GM23338 (cell line): ENCODE data around the gene CTDSPL.

Source experiments
- CREB1 ChIP-seq: fragments of 250-450 bp; sonication (Bioruptor Pico); IDR thresholded peaks from 2 replicates; pipeline ENCODE4 v1.5.0; 2020; ENCODE audit warnings: low read depth, mild to moderate bottlenecking, moderate library complexity
- POLR2AphosphoS5 ChIP-seq: IDR thresholded peaks from 2 replicates; pipeline ENCODE4 v1.6.1; 2016; ENCODE audit warnings: antibody characterized with exemption, low read depth
- REST ChIP-seq: IDR thresholded peaks from one replicate; pipeline ENCODE4 v1.6.1; 2018; ENCODE audit warnings: antibody characterized with exemption; ENCODE audit not compliant: unreplicated experiment
- TF ChIP-seq, protein P1 (sequence below), 2 experiments: fragments of 200-600 bp in 1 of 2; sonication (generic) in 1 of 2; conservative IDR thresholded peaks; 2 replicates each; pipeline versions ENCODE4 v1.5.1 to v1.6.1; 2016 to 2017; ENCODE audit warnings: antibody characterized with exemption in 2 of 2, low read depth in 2 of 2, mild to moderate bottlenecking in 2 of 2, moderate library complexity in 1 of 2

DNA sequence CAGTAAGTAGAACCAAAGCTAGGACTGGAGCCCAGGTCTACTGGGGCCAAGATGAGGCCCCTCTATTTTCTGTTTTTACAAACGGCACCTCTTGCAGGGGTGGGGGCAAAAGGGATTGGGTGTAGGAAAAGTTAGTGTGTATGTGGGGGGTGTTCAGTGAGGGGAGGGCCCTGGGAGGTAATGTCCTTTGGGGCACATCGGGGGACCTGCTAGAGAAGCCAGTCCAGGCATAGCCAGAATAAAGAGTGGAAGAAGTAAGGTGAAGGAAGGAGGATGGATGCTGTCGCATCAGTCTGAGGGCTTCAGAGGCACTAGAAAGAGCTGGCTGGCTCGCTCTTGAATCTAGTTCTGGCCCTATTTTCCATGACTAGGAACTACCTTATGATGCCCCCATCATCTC, 165.2 kb downstream of the CTDSPL start:
- TF ChIP-seq CREB1 (CRISPR knock-in tag) (no peak), POLR2AphosphoS5 (no peak), REST (no peak)
- TF ChIP-seq, protein P1, sequence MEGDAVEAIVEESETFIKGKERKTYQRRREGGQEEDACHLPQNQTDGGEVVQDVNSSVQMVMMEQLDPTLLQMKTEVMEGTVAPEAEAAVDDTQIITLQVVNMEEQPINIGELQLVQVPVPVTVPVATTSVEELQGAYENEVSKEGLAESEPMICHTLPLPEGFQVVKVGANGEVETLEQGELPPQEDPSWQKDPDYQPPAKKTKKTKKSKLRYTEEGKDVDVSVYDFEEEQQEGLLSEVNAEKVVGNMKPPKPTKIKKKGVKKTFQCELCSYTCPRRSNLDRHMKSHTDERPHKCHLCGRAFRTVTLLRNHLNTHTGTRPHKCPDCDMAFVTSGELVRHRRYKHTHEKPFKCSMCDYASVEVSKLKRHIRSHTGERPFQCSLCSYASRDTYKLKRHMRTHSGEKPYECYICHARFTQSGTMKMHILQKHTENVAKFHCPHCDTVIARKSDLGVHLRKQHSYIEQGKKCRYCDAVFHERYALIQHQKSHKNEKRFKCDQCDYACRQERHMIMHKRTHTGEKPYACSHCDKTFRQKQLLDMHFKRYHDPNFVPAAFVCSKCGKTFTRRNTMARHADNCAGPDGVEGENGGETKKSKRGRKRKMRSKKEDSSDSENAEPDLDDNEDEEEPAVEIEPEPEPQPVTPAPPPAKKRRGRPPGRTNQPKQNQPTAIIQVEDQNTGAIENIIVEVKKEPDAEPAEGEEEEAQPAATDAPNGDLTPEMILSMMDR (conservative IDR thresholded peaks at IDR 0.05; ENCODE audit: low read depth in 2 of 2) = no peak
